Adipocyte (in vitro differentiated cells): ENCODE results near the gene RALGPS1.

Source experiments
- DNase-seq: peaks from one replicate; pipeline ENCODE4 v3.0.0-alpha.2; 2015; ENCODE audit warnings: low read depth
- H3K27me3 ChIP-seq: replicated peaks from 2 replicates; pipeline ENCODE4 v1.7.0; 2013; ENCODE audit warnings: mild to moderate bottlenecking, low read length, moderate library complexity; ENCODE audit not compliant: control insufficient read depth, insufficient read depth
- H3K36me3 ChIP-seq: 2 replicates; pipeline ENCODE4 v1.7.0; 2013; ENCODE audit warnings: low read length, mild to moderate bottlenecking, moderate library complexity; ENCODE audit not compliant: control insufficient read depth, insufficient read depth, severe bottlenecking
- H3K4me1 ChIP-seq: 2 replicates; pipeline ENCODE4 v1.7.0; 2013; ENCODE audit warnings: mild to moderate bottlenecking, low read length, moderate library complexity; ENCODE audit not compliant: control insufficient read depth, insufficient read depth
- H3K4me3 ChIP-seq: 2 replicates; pipeline ENCODE4 v1.7.0; 2013; ENCODE audit warnings: mild to moderate bottlenecking, low read length, moderate library complexity
- H3K9ac ChIP-seq: 2 replicates; pipeline ENCODE4 v1.7.0; 2013; ENCODE audit warnings: mild to moderate bottlenecking, low read length, moderate library complexity
- H3K9me3 ChIP-seq: 2 replicates; pipeline ENCODE4 v1.7.0; 2013; ENCODE audit warnings: mild to moderate bottlenecking, low read length, moderate library complexity; ENCODE audit not compliant: control insufficient read depth

The RALGPS1 gene

DNA sequence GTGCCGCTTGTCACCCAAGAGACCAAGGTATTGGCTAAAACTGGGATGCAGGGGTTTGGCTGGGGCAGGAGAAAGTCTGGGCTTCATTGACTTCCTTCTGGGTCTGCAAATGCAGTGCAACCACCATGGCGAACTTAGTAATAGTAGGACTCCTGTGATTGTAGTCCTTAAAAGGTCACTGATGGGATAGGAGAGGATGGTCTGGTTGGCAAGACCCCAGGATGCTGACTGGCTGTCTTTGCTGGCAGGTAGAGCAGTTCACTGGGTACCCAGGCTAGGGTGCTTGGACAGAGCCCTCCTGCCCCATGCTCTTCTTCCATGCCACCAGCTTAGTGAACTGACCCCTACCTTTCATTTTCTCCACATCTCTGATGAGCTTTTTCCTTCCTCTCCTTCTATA is 170.6 kb downstream of the RALGPS1 start:
- Histone ChIP-seq H3K4me3 (no peak overlapping the region), H3K36me3 (peaks cover 28% of the 10 kb centered on the region), H3K9me3 (no peaks in the 10 kb centered on the region), H3K27me3 (no peaks in the 10 kb centered on the region), H3K4me1 (peaks cover 18% of the 10 kb centered on the region), H3K9ac (no peak overlapping the region)
- no peak for DNase-seq

GRCh38 chr9:127086771-127087170 is 172.2 kb downstream of the RALGPS1 start:
- no peak for DNase-seq
- Histone ChIP-seq H3K4me3 (no peak overlapping the region), H3K9me3 (no peaks in the 10 kb centered on the region), H3K4me1 (peaks cover 29% of the 10 kb centered on the region), H3K9ac (no peak overlapping the region), H3K27me3 (no peaks in the 10 kb centered on the region), H3K36me3 (peaks cover 37% of the 10 kb centered on the region)

DNA sequence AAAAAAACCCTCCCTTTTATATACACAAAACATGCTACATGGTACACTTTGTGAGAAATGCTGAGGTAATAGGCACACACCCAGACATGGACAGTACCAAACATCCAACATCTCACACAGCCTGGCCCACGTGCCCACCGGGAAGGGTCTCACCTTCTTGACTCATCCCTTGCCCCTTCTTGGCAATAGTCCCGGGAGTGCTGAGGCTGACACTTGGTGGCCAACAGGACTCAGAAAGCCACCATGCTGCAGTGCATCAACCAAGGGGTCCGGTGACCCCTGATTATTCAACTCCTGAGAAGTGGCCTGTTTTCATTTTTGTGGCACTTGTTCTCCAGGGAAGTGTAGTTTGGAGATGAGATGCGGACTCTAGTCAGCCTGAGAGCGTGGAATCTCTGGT is 172.8 kb downstream of the RALGPS1 start:
- Histone ChIP-seq H3K27me3 (no peaks in the 10 kb centered on the region), H3K36me3 (peaks cover 43% of the 10 kb centered on the region), H3K4me3 (no peak overlapping the region), H3K9ac (no peak overlapping the region), H3K9me3 (no peaks in the 10 kb centered on the region), H3K4me1 (peaks cover 29% of the 10 kb centered on the region)
- DNase-seq: no peak

- Histone ChIP-seq H3K27me3 (no peaks in the 10 kb centered on the region), H3K9me3 (no peaks in the 10 kb centered on the region), H3K4me3 (no peak overlapping the region), H3K36me3 (peaks cover 48% of the 10 kb centered on the region), H3K9ac (no peak overlapping the region), H3K4me1 (peaks cover 29% of the 10 kb centered on the region)
- no peak for DNase-seq
Measured at GRCh38 chr9:127087836-127088235, 173.3 kb downstream of the RALGPS1 start.

GRCh38 chr9:127088724-127089615 is 174.4 kb downstream of the RALGPS1 start:
- no peaks in the 10 kb centered on the region for H3K27me3 ChIP-seq
- peaks cover 24% of the 10 kb centered on the region for H3K4me1 ChIP-seq
- no peak overlapping the region for H3K4me3 ChIP-seq
- peak overlapping the region; percentile 56 for H3K9ac ChIP-seq
- H3K9me3 ChIP-seq: no peaks in the 10 kb centered on the region
- DNase-seq: no peak
- H3K36me3 ChIP-seq: peaks cover 52% of the 10 kb centered on the region

DNA sequence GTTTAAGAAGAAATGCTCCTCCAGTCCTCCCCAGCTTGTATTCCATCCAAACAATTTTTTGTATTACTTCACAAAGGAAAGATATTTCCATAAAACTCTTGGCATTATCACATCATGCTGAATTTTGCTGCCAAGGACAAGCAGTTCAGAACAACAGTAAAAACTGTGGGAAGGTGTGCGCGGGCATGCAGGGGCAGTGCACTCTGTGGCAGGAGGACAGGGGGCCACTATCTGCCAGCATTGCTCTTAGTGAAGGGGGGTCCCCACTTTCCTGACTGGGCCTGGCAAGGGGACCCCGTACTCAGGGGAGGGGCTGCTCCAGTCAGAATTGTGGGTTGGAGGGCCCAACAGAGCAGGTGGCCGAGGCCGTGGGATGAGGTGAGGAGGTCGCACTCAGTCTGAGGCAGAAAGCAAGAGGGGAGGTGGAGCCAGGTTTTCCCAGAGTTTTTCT is 175.1 kb downstream of the RALGPS1 start:
- Histone ChIP-seq H3K36me3 (peaks cover 56% of the 10 kb centered on the region), H3K27me3 (no peaks in the 10 kb centered on the region), H3K9me3 (no peaks in the 10 kb centered on the region), H3K9ac (peak overlapping the region; percentile 33), H3K4me3 (no peak overlapping the region), H3K4me1 (peaks cover 24% of the 10 kb centered on the region)
- DNase-seq: no peak

DNA sequence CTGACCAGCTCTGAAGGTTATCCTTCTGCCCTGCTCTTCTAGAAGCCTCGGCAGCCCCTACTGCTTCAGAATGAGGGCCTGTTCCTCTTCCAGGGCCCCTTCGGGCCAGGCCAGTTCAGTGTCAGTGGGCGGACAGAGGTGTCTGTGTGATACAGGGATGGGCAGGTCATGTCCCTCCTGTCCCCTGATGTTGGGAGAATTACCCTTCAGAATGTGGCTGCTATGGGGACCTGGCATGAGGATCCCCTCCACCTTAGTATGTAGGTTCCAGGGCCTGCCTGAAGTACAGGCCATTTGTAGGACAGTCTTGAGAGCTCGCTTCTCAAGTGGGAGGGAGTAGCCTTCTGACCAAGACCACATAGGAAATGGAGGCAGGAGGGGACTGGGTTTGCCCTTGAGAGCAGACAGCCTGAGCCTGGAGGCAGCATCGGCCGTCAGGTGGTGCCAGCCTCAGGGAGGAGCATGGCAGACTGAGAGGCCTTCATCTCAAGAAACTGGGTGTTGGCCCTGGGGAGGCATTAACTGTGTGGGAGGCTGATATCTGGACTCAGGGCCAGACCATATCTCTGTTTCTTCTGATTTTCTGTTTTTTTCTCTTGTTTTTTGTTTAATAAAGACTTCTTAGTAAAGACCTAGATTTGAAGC is 175.9 kb downstream of the RALGPS1 start:
- H3K27me3 ChIP-seq: no peaks in the 10 kb centered on the region
- H3K9me3 ChIP-seq: no peaks in the 10 kb centered on the region
- peaks cover 56% of the 10 kb centered on the region for H3K36me3 ChIP-seq
- peaks cover 24% of the 10 kb centered on the region for H3K4me1 ChIP-seq
- no peak overlapping the region for H3K4me3 ChIP-seq
- H3K9ac ChIP-seq: peak overlapping the region; percentile 33
- no peak for DNase-seq

DNA sequence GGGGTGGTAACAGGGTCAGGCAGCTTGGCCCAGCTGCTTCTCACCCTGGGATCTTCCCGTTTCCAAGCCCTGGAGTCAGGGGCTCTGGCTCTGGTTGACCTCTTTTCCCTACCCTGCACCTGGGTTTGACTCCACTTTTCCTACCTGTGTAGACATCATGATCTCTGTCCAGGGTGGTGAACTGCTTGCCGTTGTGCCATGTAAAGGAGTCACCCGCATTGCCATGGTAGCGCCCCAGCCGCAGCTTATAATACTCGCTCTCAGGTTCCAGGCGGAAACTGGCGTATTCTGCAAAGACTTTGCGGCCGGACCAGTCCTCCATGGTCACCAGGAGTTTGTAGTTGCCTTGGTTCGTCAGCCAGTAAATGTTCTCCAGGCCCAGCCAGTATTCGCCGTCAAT is 176.9 kb downstream of the RALGPS1 start:
- H3K9me3 ChIP-seq: no peaks in the 10 kb centered on the region
- no peak for DNase-seq
- no peak overlapping the region for H3K4me3 ChIP-seq
- no peak overlapping the region for H3K9ac ChIP-seq
- peaks cover 24% of the 10 kb centered on the region for H3K4me1 ChIP-seq
- H3K27me3 ChIP-seq: no peaks in the 10 kb centered on the region
- H3K36me3 ChIP-seq: peaks cover 56% of the 10 kb centered on the region

GRCh38 chr9:127092041-127092608 is 177.5 kb downstream of the RALGPS1 start:
- Histone ChIP-seq H3K9me3 (no peaks in the 10 kb centered on the region), H3K27me3 (no peaks in the 10 kb centered on the region), H3K4me3 (no peak overlapping the region), H3K4me1 (peaks cover 24% of the 10 kb centered on the region), H3K36me3 (peaks cover 57% of the 10 kb centered on the region), H3K9ac (no peak overlapping the region)
- DNase-seq: no peak

DNA sequence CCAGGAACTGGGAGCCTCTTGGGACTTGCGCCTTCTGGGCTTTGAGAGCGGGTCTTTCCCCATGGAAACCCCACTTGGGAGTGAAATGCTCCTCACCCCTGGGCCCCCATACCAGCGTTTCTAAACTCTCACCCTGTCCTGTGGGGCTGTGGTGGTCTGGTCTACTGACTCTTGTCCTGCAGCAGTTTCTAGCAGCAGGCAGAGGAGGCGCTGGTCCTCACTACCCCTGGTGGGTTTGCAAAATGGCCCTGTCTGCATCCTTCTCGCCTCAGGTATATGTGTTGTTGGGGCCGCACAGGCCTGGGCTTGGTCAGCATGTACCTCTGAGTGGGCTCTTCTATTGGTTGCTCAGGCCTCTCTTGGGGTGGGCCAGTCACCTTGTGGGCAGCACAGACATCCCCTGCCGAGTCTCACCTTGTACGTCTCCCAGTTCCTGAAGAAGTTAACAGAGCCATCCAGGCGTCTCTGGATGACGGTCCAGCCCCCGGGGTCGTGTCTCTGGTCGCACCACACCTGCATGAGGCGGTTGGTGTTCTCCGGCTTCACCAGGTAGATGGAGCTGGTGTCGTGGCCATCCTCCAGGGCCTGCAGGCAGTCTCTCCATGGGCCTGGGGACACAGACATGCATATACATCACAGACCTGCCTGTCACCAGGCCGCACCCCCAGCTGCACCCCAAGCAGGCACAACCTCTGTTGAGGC is 178.9 kb downstream of the RALGPS1 start:
- peaks cover 52% of the 10 kb centered on the region for H3K36me3 ChIP-seq
- no peaks in the 10 kb centered on the region for H3K27me3 ChIP-seq
- no peak overlapping the region for H3K9ac ChIP-seq
- no peaks in the 10 kb centered on the region for H3K9me3 ChIP-seq
- H3K4me1 ChIP-seq: peaks cover 24% of the 10 kb centered on the region
- DNase-seq: no peak
- no peak overlapping the region for H3K4me3 ChIP-seq

DNA sequence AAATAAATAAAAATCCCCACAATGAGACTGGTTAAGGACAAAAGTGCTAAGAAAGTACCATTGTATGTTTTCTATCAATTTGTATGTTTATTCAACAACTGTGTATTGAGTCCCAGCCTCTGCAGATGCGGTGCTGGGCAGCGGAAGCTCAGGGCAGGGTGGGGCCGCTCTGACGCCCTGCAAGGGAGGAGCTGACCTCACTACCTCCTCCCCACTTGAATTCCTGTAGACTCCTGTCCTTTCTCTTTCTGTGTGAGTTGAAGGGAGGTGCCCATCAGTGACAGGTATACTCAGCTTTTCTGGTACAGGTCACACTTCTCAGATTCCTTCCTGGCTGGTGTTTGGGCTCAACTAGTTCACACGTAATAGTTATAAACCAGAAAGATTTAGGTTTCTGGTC is 180.8 kb downstream of the RALGPS1 start:
- peaks cover 28% of the 10 kb centered on the region for H3K4me1 ChIP-seq
- no peak for DNase-seq
- peaks cover 46% of the 10 kb centered on the region for H3K36me3 ChIP-seq
- no peak overlapping the region for H3K4me3 ChIP-seq
- no peaks in the 10 kb centered on the region for H3K27me3 ChIP-seq
- H3K9me3 ChIP-seq: no peaks in the 10 kb centered on the region
- H3K9ac ChIP-seq: no peak overlapping the region
